ENCODE results near the gene POLR2C. TPM values are rescaled to one million over a fixed set of nuclear protein-coding genes. Genes with fewer than 3 reads are reported as not detected.

The POLR2C gene
- total and polyA plus RNA-seq, 2 of the 13 experiments (the other 11 are each of a cell fraction or from before 2014, with no cell fraction given): 104 to 216 TPM

GRCh38 chr16:57519796-57520360 lies 57.4 kb downstream of the POLR2C start (continued):
- no peak for TF ChIP-seq AFF4 (CRISPR knock-in tag; IDR thresholded peaks at IDR 0.05)
- no peak for TF ChIP-seq FIP1L1 (IDR thresholded peaks at IDR 0.05; ENCODE audit: borderline replicate concordance, insufficient read depth, low read depth, low read length)
- TF ChIP-seq MIER2 (CRISPR knock-in tag; IDR thresholded peaks at IDR 0.05): no peak
- TF ChIP-seq ZBTB1 (CRISPR knock-in tag; IDR thresholded peaks at IDR 0.05; ENCODE audit: borderline replicate concordance): no peak
- TF ChIP-seq HNRNPLL (IDR thresholded peaks at IDR 0.05; ENCODE audit: low read depth, low read length, poor library complexity, severe bottlenecking): no peak
- TF ChIP-seq ZNF569 (CRISPR knock-in tag; IDR thresholded peaks at IDR 0.05; ENCODE audit: borderline replicate concordance): no peak
- TF ChIP-seq FOXC1 (CRISPR knock-in tag; IDR thresholded peaks at IDR 0.05; ENCODE audit: borderline replicate concordance): no peak
- no peak for TF ChIP-seq AHR (CRISPR knock-in tag; IDR thresholded peaks at IDR 0.05)
- TF ChIP-seq ZNF558 (CRISPR knock-in tag; IDR thresholded peaks at IDR 0.05; ENCODE audit: borderline replicate concordance): no peak
- TF ChIP-seq SP140L (CRISPR knock-in tag; IDR thresholded peaks at IDR 0.05; ENCODE audit: borderline replicate concordance): no peak
- peak; percentile 66; the same call in 1 of the 2 replicates for TF ChIP-seq MAZ (IDR thresholded peaks at IDR 0.05; ENCODE audit: borderline replicate concordance, low read depth, low read length)
- TF ChIP-seq MAZ (CRISPR knock-in tag; IDR thresholded peaks at IDR 0.05; ENCODE audit: low read depth): no peak
- 0 out of 2 replicates have a peak, but pooled peaks have one; percentile 47 for TF ChIP-seq ZFP36L2 (CRISPR knock-in tag; IDR thresholded peaks at IDR 0.05)
- TF ChIP-seq, protein P1, sequence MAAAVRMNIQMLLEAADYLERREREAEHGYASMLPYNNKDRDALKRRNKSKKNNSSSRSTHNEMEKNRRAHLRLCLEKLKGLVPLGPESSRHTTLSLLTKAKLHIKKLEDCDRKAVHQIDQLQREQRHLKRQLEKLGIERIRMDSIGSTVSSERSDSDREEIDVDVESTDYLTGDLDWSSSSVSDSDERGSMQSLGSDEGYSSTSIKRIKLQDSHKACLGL (CRISPR knock-in tag; IDR thresholded peaks at IDR 0.05): no peak
- no peak for TF ChIP-seq IKZF1 (IDR thresholded peaks at IDR 0.05)
- no peak for TF ChIP-seq ZNF12 (CRISPR knock-in tag; IDR thresholded peaks at IDR 0.05)
- TF ChIP-seq AGO2 (optimal IDR thresholded peaks at IDR 0.05; ENCODE audit: low read depth, low read length): no peak
- TF ChIP-seq, protein P2, sequence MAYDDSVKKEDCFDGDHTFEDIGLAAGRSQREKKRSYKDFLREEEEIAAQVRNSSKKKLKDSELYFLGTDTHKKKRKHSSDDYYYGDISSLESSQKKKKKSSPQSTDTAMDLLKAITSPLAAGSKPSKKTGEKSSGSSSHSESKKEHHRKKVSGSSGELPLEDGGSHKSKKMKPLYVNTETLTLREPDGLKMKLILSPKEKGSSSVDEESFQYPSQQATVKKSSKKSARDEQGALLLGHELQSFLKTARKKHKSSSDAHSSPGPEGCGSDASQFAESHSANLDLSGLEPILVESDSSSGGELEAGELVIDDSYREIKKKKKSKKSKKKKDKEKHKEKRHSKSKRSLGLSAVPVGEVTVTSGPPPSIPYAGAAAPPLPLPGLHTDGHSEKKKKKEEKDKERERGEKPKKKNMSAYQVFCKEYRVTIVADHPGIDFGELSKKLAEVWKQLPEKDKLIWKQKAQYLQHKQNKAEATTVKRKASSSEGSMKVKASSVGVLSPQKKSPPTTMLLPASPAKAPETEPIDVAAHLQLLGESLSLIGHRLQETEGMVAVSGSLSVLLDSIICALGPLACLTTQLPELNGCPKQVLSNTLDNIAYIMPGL (CRISPR knock-in tag; IDR thresholded peaks at IDR 0.05; ENCODE audit: borderline replicate concordance in 1 of 2, low read depth in 1 of 2): peak; percentile 56 to 85; a peak in 2 of 4 replicates
- TF ChIP-seq ZNF253 (CRISPR knock-in tag; IDR thresholded peaks at IDR 0.05; ENCODE audit: borderline replicate concordance): no peak
- no peak; the same call in 1 of the 2 replicates for TF ChIP-seq ZNF746 (CRISPR knock-in tag; IDR thresholded peaks at IDR 0.05)
- TF ChIP-seq, protein P3, sequence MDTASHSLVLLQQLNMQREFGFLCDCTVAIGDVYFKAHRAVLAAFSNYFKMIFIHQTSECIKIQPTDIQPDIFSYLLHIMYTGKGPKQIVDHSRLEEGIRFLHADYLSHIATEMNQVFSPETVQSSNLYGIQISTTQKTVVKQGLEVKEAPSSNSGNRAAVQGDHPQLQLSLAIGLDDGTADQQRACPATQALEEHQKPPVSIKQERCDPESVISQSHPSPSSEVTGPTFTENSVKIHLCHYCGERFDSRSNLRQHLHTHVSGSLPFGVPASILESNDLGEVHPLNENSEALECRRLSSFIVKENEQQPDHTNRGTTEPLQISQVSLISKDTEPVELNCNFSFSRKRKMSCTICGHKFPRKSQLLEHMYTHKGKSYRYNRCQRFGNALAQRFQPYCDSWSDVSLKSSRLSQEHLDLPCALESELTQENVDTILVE (CRISPR knock-in tag; IDR thresholded peaks at IDR 0.05): peak; percentile 44; the same call in 1 of the 2 replicates
- no peak for TF ChIP-seq ZSCAN25 (CRISPR knock-in tag; IDR thresholded peaks at IDR 0.05)
- TF ChIP-seq HDAC6 (IDR thresholded peaks at IDR 0.05; ENCODE audit: low read depth, low read length): no peak
- TF ChIP-seq RAD51 (IDR thresholded peaks at IDR 0.05; ENCODE audit: borderline replicate concordance): no peak
